Chondrocyte (in vitro differentiated cells): ENCODE measurements around the gene MYOZ2. TPM values are rescaled to one million over a fixed set of nuclear protein-coding genes. Genes with fewer than 3 reads are reported as not detected.

Experiments used
- DNase-seq: peaks from one replicate; pipeline ENCODE4 v3.0.0; 2021; ENCODE audit warnings: mixed read lengths, low spot score
- H3K27ac Mint-ChIP-seq: one replicate; pipeline ENCODE4 v1.8.0; 2021; ENCODE audit warnings: mild to moderate bottlenecking, moderate library complexity, mixed read lengths; ENCODE audit not compliant: unreplicated experiment
- H3K27me3 Mint-ChIP-seq: 2 replicates; pipeline ENCODE4 v1.8.0; 2021; ENCODE audit warnings: low read depth, mixed read lengths
- H3K36me3 Mint-ChIP-seq: 2 replicates; pipeline ENCODE4 v1.8.0; 2021; ENCODE audit warnings: low read depth, mixed read lengths
- H3K4me1 Mint-ChIP-seq: 2 replicates; pipeline ENCODE4 v1.8.0; 2021; ENCODE audit warnings: low read depth, mild to moderate bottlenecking, mixed read lengths
- H3K4me3 Mint-ChIP-seq: one replicate; pipeline ENCODE4 v1.8.0; 2021; ENCODE audit warnings: mild to moderate bottlenecking, moderate library complexity, mixed read lengths; ENCODE audit not compliant: unreplicated experiment
- H3K9me3 Mint-ChIP-seq: 2 replicates; pipeline ENCODE4 v1.8.0; 2021; ENCODE audit warnings: low read depth, mixed read lengths
- CTCF ChIP-seq: fragments of 200-600 bp; sonication (generic); IDR thresholded peaks from 2 replicates; pipeline ENCODE4 v1.5.0; 2021; ENCODE audit warnings: antibody characterized with exemption, mild to moderate bottlenecking, moderate library complexity
- total RNA-seq: library from RNA; stranded (reverse); gene quantifications from 3 replicates; pipeline ENCODE4 v1.2.1, GENCODE V29; 2021

Gene MYOZ2
- total RNA-seq, 1 donor from 2014 or later: 0.35 TPM

- no peaks in the 10 kb centered on the region for H3K36me3 Mint-ChIP-seq
These were observed 54.7 kb downstream of the MYOZ2 start for GRCh38 chr4:119190354-119190753.

GRCh38 chr4:119191505-119191904, 55.9 kb downstream of the MYOZ2 start:
- Mint-ChIP-seq H3K4me3 (no peak overlapping the region), H3K9me3 (peaks cover 4% of the 10 kb centered on the region), H3K27me3 (no peaks in the 10 kb centered on the region), H3K36me3 (no peaks in the 10 kb centered on the region), H3K27ac (no peak overlapping the region), H3K4me1 (peaks cover 18% of the 10 kb centered on the region)
- no peak for DNase-seq
- no peak for TF ChIP-seq CTCF

More at GRCh38 chr4:119190354-119190753, 54.7 kb downstream of the MYOZ2 start:
- Mint-ChIP-seq H3K4me1 (peaks cover 18% of the 10 kb centered on the region), H3K4me3 (no peak overlapping the region), H3K27ac (no peak overlapping the region), H3K9me3 (no peaks in the 10 kb centered on the region), H3K27me3 (no peaks in the 10 kb centered on the region)
- TF ChIP-seq CTCF: no peak
- DNase-seq: no peak

GRCh38 chr4:119197772-119198212, 62.2 kb downstream of the MYOZ2 start:
- Mint-ChIP-seq H3K4me1 (no peaks in the 10 kb centered on the region), H3K4me3 (no peak overlapping the region), H3K27me3 (no peaks in the 10 kb centered on the region), H3K36me3 (peaks cover 1% of the 10 kb centered on the region), H3K9me3 (peaks cover 19% of the 10 kb centered on the region), H3K27ac (no peak overlapping the region)
- no peak for TF ChIP-seq CTCF
- no peak for DNase-seq

- Mint-ChIP-seq H3K27ac (no peak overlapping the region), H3K36me3 (no peaks in the 10 kb centered on the region), H3K4me1 (peaks cover 9% of the 10 kb centered on the region), H3K9me3 (peaks cover 7% of the 10 kb centered on the region), H3K27me3 (no peaks in the 10 kb centered on the region), H3K4me3 (no peak overlapping the region)
- no peak for DNase-seq
- TF ChIP-seq CTCF: no peak
These were observed 69.3 kb downstream of the MYOZ2 start for GRCh38 chr4:119204916-119205315.

- H3K27me3 Mint-ChIP-seq: no peaks in the 10 kb centered on the region
- peaks cover 7% of the 10 kb centered on the region for H3K9me3 Mint-ChIP-seq
- H3K4me1 Mint-ChIP-seq: peaks cover 11% of the 10 kb centered on the region
- no peak for TF ChIP-seq CTCF
- H3K27ac Mint-ChIP-seq: no peak overlapping the region
- no peak overlapping the region for H3K4me3 Mint-ChIP-seq
- DNase-seq: no peak
- no peaks in the 10 kb centered on the region for H3K36me3 Mint-ChIP-seq
These were observed 70.1 kb downstream of the MYOZ2 start for GRCh38 chr4:119205690-119206089.
